ENCODE data around the gene ENOX1. TPM values are rescaled to one million over a fixed set of nuclear protein-coding genes. Genes with fewer than 3 reads are reported as not detected.

ENOX1 gene
- total RNA-seq, 2 donors from 2014 or later, result not detected

DNA sequence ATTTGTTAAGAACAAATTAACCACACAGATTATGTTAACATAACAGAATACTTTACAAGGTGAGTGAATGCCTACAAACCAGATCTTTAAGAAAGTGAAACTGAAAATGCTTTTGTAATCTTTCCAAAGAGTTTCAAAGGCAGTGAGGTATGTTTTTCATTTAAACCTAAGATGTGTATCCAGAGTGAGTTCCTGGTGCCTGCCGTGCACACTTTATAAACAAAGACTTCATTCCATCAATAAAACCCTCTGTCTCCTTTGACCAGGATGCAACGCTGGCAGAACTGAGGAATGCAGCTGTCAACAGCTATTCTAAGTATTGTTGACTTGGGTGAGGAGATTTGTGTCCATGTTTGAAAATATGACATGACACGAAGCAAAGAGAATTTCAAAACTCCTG is 418.8 kb downstream of the ENOX1 start:
- ATAC-seq (peak; percentile 35), DNase-seq (no peak)
- Mint-ChIP-seq H3K27me3 (no peaks in the 10 kb centered on the region), H3K4me3 (peak overlapping the region; percentile 76), H3K4me1 (peaks cover 23% of the 10 kb centered on the region), H3K27ac (peak overlapping the region; percentile 61), H3K36me3 (ENCODE audit: low read depth) (no peaks in the 10 kb centered on the region)
- no peaks in the 10 kb centered on the region for H3K9me3 ChIP-seq (ENCODE audit: control insufficient read depth, low read length, poor library complexity, severe bottlenecking)

DNA sequence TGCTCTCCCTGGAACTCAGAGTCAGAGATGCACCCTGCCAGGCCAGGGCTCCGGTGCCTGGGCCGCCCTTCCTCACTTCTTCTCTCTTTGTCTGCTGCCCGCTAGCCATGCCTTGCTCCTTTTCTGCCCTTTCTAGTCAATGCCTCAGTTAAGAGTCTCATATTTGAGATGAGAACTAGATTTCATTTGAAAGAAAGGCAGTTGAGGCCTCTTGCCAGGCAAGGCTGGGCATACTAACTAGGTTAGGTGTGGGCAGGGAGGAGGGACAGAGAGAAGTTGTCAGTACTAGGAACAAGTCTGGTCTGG is 421.8 kb downstream of the ENOX1 start:
- ATAC-seq (no peak), DNase-seq (no peak)
- H3K27me3 Mint-ChIP-seq, result no peaks in the 10 kb centered on the region
- H3K27ac Mint-ChIP-seq, result no peak overlapping the region
- H3K9me3 ChIP-seq (ENCODE audit: control insufficient read depth, low read length, poor library complexity, severe bottlenecking), result no peaks in the 10 kb centered on the region
- H3K4me1 Mint-ChIP-seq, result peaks cover 18% of the 10 kb centered on the region
- no peaks in the 10 kb centered on the region for H3K36me3 Mint-ChIP-seq (ENCODE audit: low read depth)
- H3K4me3 Mint-ChIP-seq, result no peak overlapping the region

DNA sequence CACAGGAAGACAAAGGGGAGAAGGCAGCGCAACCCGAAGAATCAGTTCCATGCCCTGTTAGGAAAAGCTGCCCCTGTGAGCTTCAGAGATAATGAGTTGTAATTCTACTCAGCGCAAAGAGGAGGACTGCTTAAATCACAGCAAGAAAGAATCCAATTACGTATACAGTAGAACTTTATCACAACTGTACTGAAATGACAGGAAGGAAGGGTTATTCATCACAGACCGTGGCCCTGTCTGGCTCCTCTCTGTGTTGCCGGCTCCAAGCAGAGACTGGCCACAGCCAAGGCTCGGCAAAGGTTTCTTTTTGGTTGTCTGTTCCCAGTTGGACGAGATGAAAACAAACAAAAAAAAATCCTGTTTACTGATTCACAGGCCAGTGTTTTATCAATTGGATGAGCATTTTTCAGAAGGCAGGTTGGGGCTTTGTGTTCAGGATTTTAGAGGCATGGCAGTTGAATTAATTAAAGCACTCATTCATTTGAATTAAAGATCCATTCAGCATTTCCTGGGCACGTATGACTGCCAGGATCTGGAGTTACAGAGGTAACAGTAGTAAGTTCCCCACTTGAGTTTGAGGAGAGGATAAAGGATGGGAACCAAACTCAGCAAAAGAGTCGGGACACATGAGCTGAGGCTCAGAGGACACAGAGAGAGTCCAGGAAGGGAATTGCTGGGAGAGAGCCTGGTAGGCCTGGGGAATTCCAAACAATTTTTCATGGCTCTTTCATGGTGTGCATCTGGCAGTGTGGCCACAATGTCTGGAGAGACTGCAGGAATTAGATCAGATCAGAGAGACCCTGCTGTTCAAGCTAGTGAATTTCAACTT is 422.3 kb downstream of the ENOX1 start:
- no peaks in the 10 kb centered on the region for H3K9me3 ChIP-seq (ENCODE audit: control insufficient read depth, low read length, poor library complexity, severe bottlenecking)
- Mint-ChIP-seq H3K4me3 (no peak overlapping the region), H3K27me3 (no peaks in the 10 kb centered on the region), H3K4me1 (peaks cover 18% of the 10 kb centered on the region), H3K27ac (no peak overlapping the region), H3K36me3 (ENCODE audit: low read depth) (no peaks in the 10 kb centered on the region)
- DNase-seq (no peak), ATAC-seq (peak; percentile 30)

DNA sequence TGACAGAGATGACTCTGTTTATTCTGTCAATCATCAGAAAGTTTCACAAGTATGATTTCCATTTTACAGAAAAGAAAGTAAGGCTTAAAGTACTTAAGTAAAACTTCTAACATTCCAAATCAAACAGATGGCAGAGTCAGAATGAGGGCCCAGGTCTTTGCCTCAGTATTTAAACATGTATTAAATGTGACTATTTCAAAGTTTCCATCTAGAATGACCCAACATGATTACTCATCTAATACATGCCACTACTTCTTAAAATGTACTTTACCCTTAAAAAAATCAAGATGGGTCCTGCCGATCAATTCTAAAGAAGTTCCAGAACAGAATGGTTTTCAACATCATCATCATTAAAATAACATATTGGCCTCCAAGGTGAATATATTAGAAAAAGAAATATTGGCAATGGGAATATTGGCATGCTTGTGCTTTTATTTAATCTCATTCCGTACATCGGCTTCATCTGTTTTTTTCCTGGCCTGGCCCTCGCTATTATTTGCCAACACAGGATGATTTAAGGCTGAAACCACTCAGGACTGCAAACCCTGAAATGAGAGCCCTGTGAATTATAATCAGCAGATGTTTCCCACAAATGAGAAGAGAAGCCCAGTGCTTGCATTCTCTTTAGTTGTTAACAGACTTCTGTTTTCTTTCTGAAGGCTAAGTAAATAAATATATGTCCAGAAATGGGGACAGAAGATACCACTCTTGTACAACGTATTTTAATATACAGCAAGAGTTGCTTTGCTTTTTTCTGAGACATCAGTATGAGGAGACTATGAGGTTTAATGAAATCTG is 423.4 kb downstream of the ENOX1 start:
- Mint-ChIP-seq H3K36me3 (ENCODE audit: low read depth) (no peaks in the 10 kb centered on the region), H3K27me3 (no peaks in the 10 kb centered on the region), H3K4me3 (no peak overlapping the region), H3K4me1 (peaks cover 10% of the 10 kb centered on the region), H3K27ac (no peak overlapping the region)
- no peak for DNase-seq
- ATAC-seq, result no peak
- no peaks in the 10 kb centered on the region for H3K9me3 ChIP-seq (ENCODE audit: control insufficient read depth, low read length, poor library complexity, severe bottlenecking)

DNA sequence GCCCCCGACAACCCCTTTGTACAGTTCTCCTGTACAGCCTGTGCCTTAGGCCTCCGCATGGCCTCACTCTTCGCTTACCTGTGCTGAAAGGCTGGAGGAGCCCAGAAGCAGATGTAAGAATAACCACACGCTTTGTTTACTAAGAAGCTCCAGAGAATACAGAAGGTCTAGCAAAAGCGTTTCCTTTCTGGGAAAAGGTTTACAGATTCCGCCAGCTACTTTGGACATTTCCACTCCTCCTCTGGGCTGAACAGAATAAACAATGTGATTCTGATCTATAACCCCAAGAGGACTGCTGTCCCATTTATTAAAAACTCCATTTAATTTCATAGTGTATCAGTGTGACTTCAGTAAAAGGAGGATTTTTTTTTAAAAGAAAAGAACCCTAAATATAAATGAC is 424.2 kb downstream of the ENOX1 start:
- Mint-ChIP-seq H3K36me3 (ENCODE audit: low read depth) (no peaks in the 10 kb centered on the region), H3K27me3 (no peaks in the 10 kb centered on the region), H3K27ac (no peak overlapping the region), H3K4me3 (no peak overlapping the region), H3K4me1 (peaks cover 6% of the 10 kb centered on the region)
- no peak for ATAC-seq
- no peaks in the 10 kb centered on the region for H3K9me3 ChIP-seq (ENCODE audit: control insufficient read depth, low read length, poor library complexity, severe bottlenecking)
- DNase-seq, result no peak

DNA sequence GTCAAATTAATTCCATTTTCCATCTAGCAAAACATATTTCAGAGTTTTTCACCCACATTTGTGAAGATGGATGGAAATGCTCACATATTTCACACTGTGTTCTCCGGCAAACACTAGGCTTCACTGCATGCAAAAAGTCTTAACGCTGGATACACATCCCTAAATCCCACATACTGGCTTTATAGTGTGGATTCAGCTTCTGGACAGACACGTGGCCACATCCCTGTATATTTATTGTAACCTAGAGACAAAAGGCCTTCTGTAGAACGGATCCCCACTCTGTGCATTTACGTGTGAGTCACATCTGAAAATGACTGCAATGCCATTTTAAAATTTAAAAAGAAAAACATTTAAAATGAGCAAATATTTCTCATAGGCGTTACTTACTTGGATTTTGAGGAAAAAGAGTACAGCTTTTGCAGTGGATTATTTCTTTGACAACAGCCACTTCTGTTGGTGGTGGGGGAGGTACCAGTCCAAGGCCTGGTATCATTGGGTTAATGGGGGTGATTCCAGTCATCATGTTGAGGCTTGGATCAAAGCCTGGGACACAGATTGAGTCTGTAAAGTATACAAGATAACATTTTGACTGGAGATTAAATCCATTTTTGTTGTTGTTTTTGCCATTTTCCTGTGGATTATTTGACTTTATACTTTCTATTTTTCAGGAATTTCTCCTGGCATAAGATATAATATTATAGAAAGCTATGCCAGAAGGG is 425.7 kb downstream of the ENOX1 start:
- H3K4me3 Mint-ChIP-seq, result no peak overlapping the region
- H3K27me3 Mint-ChIP-seq, result no peaks in the 10 kb centered on the region
- H3K27ac Mint-ChIP-seq, result no peak overlapping the region
- peaks cover 3% of the 10 kb centered on the region for H3K4me1 Mint-ChIP-seq
- ATAC-seq (no peak), DNase-seq (no peak)
- H3K36me3 Mint-ChIP-seq (ENCODE audit: low read depth), result no peaks in the 10 kb centered on the region
- H3K9me3 ChIP-seq (ENCODE audit: control insufficient read depth, low read length, poor library complexity, severe bottlenecking), result no peaks in the 10 kb centered on the region

DNA sequence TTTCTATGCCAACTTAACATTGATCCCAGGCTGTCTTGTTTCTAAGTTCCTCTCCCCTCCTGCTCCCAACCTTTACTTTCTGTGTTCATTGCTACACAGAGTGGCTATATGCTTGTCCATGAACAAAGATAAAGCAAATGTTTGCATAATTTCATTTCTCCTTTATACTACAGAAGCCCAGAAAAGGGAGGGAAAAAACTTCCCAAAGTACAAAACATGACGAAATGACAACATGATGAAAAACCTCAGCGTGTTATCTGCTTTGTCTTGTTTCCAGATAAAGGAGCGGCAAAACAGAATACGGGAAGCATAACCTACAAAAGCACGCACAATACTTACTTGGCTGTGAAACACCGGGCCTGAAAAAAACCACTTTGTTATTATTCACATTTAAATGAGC is 426.6 kb downstream of the ENOX1 start:
- H3K9me3 ChIP-seq (ENCODE audit: control insufficient read depth, low read length, poor library complexity, severe bottlenecking), result no peaks in the 10 kb centered on the region
- Mint-ChIP-seq H3K27ac (no peak overlapping the region), H3K4me3 (no peak overlapping the region), H3K36me3 (ENCODE audit: low read depth) (no peaks in the 10 kb centered on the region), H3K4me1 (no peaks in the 10 kb centered on the region), H3K27me3 (no peaks in the 10 kb centered on the region)
- ATAC-seq (no peak), DNase-seq (no peak)

DNA sequence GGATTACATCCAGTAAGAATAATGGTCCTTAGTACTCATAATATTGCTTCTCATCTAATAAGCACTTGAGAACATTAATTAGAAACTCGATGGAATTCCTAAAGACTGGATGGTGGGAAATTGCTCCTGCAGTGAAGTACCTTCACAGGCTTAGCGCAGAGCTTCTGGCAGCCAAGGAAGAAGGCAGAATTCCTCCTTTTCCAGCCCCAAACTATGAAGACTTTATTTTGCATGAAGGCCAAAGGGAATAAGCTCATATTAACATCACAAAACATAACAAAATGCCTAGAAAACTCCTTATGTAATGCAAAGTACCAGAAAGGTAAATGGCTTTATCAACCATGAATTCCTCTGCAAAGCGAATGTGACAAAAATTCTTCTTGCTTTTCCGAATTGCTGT is 427.2 kb downstream of the ENOX1 start:
- Mint-ChIP-seq H3K4me1 (no peaks in the 10 kb centered on the region), H3K27me3 (no peaks in the 10 kb centered on the region), H3K36me3 (ENCODE audit: low read depth) (no peaks in the 10 kb centered on the region), H3K4me3 (no peak overlapping the region), H3K27ac (no peak overlapping the region)
- H3K9me3 ChIP-seq (ENCODE audit: control insufficient read depth, low read length, poor library complexity, severe bottlenecking), result no peaks in the 10 kb centered on the region
- no peak for ATAC-seq
- no peak for DNase-seq

DNA sequence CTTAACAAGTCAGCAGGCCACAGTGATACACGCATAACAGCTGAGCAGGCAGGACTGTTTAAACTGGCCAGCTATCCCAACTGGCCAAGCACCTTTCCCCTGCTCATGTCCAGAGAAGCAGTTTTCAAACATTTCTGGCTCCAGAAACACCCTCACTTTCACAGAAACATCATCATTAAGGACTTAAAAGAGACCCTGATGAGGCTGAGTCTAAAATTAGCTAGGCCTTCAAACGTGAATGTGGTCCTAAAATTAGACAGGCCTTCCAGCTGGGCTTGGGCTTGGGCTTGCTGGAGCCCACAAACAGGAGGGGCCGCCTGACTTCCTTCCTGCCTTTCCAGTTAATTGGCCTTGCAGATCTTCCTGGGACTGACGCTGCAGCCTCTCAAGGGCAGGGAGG is 429.2 kb downstream of the ENOX1 start:
- no peak for DNase-seq
- no peak for ATAC-seq
- no peaks in the 10 kb centered on the region for H3K4me1 Mint-ChIP-seq
- no peaks in the 10 kb centered on the region for H3K36me3 Mint-ChIP-seq (ENCODE audit: low read depth)
- no peak overlapping the region for H3K4me3 Mint-ChIP-seq
- H3K27me3 Mint-ChIP-seq, result no peaks in the 10 kb centered on the region
- no peaks in the 10 kb centered on the region for H3K9me3 ChIP-seq (ENCODE audit: control insufficient read depth, low read length, poor library complexity, severe bottlenecking)
- no peak overlapping the region for H3K27ac Mint-ChIP-seq

DNA sequence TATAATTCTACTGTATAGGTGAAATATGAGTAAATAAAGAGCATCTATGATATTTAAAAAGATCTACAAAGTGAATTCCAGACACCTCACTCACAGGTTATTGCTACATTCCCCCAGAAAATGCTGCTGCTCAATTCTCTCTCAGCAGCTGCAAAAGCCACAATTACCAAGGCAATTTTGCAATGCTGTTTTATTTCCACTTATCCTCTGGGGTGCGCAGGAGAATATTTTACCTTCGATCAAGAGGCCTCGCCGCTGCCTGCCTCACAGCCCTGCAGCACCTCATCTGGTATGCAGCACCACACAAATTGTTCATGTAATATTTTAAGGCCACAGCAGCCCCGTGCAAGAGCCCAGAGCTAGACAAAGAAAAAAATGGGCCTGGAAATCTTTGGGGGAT is 430.2 kb downstream of the ENOX1 start:
- Mint-ChIP-seq H3K36me3 (ENCODE audit: low read depth) (no peaks in the 10 kb centered on the region), H3K27me3 (no peaks in the 10 kb centered on the region), H3K27ac (no peak overlapping the region), H3K4me1 (no peaks in the 10 kb centered on the region), H3K4me3 (no peak overlapping the region)
- DNase-seq (no peak), ATAC-seq (no peak)
- H3K9me3 ChIP-seq (ENCODE audit: control insufficient read depth, low read length, poor library complexity, severe bottlenecking), result no peaks in the 10 kb centered on the region

DNA sequence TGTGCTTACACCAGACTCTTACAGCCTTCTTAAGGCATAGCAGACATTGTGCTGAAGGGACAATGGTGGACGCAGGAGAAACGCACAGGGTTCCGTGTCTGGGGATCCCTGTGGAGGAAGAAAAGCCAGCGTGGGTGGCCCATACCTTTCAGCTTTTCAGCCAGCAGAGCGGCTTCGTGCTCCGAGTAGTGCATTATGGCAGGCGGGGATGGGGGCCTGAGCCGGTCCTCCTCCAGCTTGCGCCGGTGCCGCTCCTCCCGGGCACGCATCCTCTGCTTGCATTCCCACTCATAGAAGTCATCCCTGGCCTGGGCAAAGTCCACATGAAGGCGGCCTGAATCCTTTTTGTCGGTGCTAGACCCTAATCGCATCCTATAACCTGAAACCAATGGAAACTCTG is 431.0 kb downstream of the ENOX1 start:
- no peak for ATAC-seq
- no peaks in the 10 kb centered on the region for H3K36me3 Mint-ChIP-seq (ENCODE audit: low read depth)
- no peaks in the 10 kb centered on the region for H3K27me3 Mint-ChIP-seq
- no peak for DNase-seq
- no peaks in the 10 kb centered on the region for H3K9me3 ChIP-seq (ENCODE audit: control insufficient read depth, low read length, poor library complexity, severe bottlenecking)
- H3K27ac Mint-ChIP-seq, result no peak overlapping the region
- H3K4me1 Mint-ChIP-seq, result no peaks in the 10 kb centered on the region
- no peak overlapping the region for H3K4me3 Mint-ChIP-seq

DNA sequence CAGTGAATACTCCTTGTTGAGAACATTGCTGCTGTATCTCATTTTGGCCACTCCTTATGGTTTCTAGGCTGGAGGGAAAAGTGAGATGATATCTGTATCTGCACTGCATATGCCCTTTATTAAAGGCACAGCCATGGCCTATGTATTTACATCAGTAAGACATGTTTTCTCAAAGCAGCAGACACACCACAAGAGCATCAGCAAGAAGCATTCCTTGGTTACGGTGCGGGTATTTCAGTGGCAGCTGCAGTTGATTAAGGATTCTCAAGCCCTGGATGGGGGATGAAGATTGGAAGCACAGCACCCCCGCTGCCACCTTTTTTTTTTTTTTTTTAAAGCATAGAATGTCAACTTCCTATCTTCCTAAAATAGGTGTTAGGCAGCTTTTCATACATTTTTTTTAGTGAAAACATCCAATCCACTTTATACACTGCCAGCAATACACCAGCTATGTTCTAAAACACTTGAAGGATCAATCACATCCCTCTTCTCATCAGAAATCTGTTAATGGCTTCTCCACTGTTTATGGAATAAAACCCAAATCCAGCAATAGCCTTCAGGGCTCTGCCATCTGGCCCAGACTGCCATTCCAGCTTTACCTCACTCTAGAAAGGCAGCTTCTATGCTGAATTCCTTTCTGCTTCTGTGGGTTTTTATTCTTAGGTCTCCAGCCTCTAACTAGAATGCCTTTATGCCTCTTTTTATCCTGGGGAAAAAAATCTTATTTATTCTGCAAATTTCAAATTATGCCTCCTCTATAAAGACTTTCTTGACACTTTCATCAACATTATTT is 432.4 kb downstream of the ENOX1 start:
- no peaks in the 10 kb centered on the region for H3K4me1 Mint-ChIP-seq
- peaks cover 8% of the 10 kb centered on the region for H3K27me3 Mint-ChIP-seq

DNA sequence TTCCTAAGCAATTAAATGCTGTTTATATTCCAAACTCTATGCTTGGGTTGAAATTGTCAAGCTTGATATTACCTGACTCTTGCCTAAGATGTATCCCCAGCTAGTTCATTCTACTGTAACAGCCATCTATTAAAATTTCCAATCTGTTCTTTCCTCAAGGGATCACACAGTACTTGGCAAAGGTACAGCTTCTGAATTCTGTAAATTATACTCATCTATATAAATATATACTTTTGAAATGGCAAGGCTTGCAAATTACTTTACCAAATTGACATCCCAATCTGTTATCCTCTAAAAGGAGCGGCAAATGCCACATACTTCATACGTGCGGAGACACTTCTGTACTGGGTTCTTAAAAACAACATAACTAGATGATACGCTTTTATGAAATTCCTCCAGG is 433.1 kb downstream of the ENOX1 start:
- no peaks in the 10 kb centered on the region for H3K4me1 Mint-ChIP-seq
- peaks cover 9% of the 10 kb centered on the region for H3K27me3 Mint-ChIP-seq
- ATAC-seq (no peak), DNase-seq (no peak)
- no peak overlapping the region for H3K27ac Mint-ChIP-seq
- H3K36me3 Mint-ChIP-seq (ENCODE audit: low read depth), result no peaks in the 10 kb centered on the region
- no peak overlapping the region for H3K4me3 Mint-ChIP-seq
- H3K9me3 ChIP-seq (ENCODE audit: control insufficient read depth, low read length, poor library complexity, severe bottlenecking), result no peaks in the 10 kb centered on the region

More for the DNA sequence above, 432.4 kb downstream of the ENOX1 start:
- H3K27ac Mint-ChIP-seq, result no peak overlapping the region
- H3K4me3 Mint-ChIP-seq, result no peak overlapping the region
- DNase-seq (no peak), ATAC-seq (no peak)
- no peaks in the 10 kb centered on the region for H3K36me3 Mint-ChIP-seq (ENCODE audit: low read depth)
- no peaks in the 10 kb centered on the region for H3K9me3 ChIP-seq (ENCODE audit: control insufficient read depth, low read length, poor library complexity, severe bottlenecking)

All from T-helper 17 cell (primary cell).